Activated CD4-positive, alpha-beta T cell treated with anti-CD3 and anti-CD28 coated beads, Interleukin-2, amount 50 U/mL, for 1 hour (primary cell): Measurements from ENCODE around the gene SEMA3A.
"Not testable (repeated sequence)": the region's sequence is repeated elsewhere in the genome, so short reads cannot be mapped to it uniquely, and the experiment has no call there.

Experiments used
- DNase-seq: peaks from one replicate; pipeline ENCODE4 v3.0.0-alpha.2; 2020

The SEMA3A gene

DNA sequence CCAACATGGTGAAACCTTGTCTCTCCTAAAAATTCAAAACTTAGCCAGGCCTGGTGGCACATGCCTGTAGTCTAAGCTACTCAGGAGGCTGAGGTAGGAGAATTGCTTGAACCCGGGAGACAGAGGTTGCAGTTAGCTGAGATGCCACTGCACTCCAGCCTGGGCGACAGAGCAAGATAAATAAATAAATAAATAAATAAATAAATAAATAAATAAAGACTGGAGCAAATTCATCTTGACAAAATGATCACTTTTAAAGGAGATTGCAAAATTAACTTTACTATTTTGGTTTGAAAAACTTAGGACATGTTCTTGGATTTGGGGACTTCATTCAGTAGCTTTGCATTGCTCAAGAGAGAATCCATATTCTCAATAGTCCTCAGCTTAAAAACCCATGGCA is 137.0 kb downstream of the SEMA3A start:
- no peak for DNase-seq

DNA sequence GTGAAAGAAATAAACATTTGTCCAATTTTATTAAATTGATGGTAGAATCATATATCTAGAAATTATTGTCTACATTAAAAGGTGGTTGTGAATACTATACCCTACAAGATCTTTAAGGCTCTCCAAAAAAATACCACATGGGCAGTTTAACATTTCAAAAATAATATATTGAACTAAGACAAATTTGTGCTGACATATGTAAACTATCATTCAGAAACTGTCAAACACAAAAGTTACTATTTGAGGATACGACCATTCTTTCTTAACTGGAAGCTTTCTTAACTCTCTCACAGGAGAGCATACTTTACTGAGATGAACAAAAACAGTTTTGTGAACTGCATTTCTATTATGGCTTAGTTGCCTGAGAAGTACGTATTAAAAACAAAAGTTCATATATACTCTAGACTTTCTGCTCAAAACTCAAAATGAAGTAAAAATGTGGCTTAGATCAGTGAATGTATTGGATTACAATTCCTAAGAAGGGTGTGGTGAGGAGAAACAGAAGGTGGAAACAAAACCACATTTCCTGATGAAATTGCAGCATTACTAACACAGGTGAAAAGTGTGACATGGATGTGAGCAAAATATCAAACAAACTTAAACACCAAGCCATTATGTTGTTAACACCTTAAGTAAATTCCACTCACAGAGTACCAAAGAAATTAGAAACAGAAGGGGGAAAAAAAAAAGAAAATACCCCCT is 138.5 kb downstream of the SEMA3A start:
- DNase-seq: no peak

DNA sequence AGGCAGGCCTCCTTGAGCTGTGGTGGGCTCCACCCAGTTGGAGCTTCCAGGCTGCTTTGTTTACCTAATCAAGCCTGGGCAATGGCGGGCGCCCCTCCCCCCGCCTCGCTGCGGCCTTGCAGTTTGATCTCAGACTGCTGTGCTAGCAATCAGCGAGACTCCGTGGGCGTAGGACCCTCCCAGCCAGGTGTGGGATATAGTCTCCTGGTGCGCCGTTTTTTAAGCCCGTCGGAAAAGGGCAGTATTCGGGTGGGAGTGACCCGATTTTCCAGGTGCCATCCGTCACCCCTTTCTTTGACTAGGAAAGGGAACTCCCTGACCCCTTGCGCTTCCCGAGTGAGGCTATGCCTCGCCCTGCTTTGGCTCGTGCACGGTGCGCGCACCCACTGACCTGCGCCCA is 139.4 kb downstream of the SEMA3A start:
- not testable (repeated sequence) for DNase-seq

DNA sequence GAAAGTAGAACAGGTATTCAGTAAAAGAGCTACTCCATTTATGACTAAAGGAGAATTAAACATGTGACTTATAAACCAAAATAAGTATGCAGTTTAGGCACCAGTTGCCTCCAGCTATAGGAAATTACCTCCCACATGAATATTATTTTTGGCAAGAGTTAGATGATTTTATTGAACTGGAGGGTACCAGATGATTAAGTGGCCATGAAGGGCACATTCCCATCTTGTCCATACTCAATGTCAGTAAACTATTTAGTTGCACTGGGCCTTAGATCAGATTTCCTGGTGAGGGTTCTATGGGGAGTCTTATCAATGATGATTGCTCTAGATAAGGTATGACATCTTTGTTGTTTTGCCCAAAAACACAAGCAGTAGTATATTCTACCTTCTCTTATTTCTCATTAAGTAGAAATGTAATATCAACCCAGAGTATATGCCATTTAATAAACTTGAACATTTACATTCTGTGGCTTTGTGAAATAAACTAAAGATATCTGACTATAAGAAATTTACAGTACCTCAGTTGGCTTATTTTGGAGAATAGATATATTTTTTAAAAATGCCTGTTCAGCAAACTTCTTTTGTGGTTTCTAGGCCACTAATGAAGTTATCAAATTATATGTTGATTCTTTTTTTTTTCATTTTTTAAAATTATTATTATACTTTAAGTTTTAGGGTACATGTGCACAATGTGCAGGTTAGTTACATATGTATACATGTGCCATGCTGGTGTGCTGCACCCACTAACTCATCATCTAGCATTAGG is 145.3 kb downstream of the SEMA3A start:
- no peak for DNase-seq

DNA sequence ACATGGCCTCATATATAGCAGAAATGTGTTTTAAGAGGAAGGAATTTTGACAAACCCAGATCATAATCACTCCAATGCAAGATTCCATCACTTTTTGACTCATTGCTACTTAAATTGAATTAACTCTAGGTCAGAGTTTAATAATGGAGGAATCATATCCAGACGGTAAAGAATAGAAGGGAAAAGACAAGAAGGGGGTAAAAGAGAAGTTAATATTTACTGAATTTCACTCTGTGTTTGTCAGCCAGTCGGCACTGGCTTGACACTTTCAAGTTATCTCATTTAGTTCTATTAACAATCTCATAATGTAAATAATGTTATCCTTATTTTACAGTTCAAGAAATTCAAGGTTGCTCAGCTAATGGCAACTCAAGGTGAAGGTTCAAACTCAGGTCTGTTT is 147.5 kb downstream of the SEMA3A start:
- no peak for DNase-seq

DNA sequence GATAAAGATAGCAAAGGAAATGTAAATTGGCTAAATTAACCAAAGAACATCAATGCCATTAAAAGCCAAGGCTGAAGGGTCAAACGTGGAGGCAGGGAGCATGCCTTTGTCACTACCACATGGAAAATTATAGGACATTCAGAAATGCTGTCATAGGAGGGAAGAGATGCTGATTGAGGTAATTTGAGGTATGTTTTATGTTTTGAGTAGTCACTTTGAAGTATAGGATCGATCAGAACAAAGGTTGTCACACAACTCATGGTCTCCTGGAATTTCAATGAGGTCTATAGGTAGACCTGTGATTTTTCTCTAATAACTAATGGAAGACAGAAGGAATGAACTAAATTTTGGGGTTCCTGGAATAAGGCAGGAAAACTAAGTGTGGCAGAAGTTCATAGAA is 149.8 kb downstream of the SEMA3A start:
- no peak for DNase-seq

DNA sequence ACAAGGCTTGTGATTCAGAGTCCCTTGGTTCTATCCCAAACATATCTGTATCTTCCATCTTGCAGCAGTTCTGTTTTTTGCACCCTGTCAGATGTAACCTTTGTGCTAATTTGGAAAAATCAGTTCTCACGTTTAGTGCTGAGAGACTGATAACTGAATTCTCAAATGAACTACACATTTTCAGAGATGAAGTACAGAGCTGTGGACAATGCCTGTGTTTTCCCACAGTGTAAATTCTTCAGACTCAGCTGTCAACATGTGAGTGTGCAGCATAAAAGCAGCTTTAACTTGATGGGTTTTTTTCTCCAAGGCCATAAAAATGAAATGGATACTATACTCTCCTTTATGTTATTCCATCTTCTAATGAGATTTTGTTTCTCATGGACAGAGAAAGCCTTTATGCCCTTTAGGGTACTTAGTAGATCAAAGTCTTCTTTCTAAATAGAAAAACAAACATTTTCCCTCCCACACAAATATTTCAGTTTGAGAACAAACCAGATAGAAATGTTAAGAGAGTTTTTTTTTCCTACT is 150.9 kb downstream of the SEMA3A start:
- no peak for DNase-seq

DNA sequence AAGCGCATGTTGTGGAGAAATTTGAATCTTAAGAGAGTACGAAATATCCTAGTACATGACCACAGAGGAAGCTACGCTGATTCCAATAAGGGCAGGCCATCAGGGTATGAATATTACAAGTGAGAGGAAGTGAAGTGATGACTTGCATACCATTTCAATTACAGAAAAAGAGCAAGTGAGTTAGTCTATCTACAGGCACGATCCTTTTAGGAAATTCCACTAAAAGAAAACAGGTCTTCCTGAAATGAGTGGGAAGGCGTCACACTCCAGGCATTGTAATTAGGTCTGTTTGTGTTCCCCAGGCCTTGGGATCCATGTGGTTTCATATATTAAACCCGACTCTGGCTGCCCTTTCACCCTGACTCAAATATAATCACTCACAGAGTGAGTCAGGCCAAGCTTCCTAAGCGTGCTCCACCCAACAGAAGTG is 152.5 kb downstream of the SEMA3A start:
- no peak for DNase-seq

DNA sequence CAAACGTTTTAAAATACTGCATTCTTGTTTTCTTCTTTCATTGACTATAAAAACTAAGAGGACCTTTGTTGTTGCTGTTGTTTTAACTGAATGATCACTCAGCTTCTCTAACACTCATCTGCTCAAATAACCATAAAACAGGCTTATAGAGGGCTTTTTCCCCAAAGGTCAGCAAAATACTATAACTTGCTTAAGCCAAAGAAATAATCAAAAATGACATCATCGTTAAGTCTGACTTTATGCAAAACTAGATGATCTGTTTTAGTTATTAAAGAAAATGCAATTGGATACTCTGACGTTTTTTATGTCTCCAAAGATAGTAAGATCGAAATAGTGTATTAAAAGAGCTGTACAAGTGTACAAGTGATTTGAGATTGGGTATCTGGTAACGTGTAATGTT is 152.9 kb downstream of the SEMA3A start:
- DNase-seq: no peak

DNA sequence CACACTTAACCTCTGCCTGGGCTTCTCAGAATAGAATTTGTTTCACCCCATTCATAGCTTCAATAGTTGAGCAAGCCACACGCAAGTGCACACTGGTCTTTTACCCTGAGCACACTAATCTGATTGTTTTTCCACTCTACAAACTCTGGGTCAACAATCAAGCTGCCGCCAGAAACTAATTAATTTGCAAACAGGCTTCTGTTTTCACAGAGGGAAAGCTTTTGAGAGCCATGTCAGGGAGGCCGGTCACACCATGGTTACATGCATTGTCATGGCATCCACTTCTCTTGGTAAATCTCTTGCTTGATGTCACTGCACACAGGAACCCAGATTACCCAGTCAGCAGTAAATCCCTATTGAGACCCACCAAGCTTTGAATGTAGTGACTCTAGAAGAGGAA is 154.2 kb downstream of the SEMA3A start:
- DNase-seq: no peak

DNA sequence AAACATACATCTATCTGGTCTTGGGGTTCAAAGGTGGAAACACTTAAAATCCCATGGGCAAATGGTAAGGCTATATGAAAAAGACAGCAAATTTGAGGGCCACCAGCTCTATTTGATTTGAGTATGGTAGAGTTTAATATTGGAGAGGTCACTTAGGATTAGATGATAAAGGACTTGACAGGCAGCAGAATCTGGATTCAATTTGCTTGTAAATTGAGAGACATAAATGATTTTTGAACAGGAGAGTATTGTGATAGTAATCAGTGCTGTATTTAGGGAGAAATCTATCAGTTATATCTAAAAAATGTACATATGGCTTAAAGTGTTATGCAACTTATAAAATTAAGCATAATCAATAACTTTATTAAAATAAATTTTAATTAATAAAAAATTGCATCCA is 155.2 kb downstream of the SEMA3A start:
- no peak for DNase-seq

DNA sequence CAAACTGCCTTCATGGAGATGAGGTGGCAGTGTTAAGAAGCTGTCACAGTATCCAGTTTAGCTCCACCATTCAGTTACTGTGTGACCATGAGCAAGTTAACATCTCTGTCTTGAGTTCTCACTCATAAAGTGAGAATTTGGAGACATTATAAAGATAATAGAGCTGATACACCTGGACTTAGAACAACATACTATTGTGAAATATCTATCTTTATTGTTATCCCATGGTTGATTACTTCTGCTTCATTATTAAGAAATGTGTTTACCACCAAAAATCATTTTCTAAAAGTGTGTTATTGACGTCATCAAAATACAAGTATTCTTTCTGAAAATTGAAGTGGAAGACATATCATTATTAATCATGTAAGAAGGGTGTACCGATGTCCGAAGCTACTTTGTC is 166.9 kb downstream of the SEMA3A start:
- DNase-seq: no peak

DNA sequence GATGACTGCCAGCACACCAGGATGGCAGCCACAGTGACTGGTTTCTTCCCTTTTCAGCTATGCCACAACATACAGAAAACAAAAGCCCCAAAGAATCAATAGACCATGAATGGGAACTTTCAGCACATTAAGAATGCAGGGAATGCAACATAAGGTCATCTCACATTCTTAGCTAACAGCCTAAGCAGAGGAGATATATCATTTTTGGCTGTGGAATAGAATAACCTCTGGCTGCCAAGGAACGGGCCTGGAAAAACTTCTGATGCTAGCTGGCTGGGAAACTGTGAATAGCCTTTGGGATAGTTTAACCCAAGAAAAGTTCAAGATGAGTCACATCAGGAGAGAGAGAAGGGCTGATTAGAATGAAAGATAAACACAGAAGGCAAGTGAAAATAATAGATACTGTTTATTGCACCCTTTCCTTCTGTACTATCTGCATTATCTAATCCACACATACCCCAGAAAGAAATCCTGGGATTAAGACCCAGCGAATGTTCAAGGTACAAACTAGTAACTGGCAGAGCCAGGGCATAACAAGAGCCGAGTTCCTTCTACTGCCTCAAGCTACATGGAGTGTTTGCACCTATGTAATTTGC is 169.2 kb downstream of the SEMA3A start:
- no peak for DNase-seq

DNA sequence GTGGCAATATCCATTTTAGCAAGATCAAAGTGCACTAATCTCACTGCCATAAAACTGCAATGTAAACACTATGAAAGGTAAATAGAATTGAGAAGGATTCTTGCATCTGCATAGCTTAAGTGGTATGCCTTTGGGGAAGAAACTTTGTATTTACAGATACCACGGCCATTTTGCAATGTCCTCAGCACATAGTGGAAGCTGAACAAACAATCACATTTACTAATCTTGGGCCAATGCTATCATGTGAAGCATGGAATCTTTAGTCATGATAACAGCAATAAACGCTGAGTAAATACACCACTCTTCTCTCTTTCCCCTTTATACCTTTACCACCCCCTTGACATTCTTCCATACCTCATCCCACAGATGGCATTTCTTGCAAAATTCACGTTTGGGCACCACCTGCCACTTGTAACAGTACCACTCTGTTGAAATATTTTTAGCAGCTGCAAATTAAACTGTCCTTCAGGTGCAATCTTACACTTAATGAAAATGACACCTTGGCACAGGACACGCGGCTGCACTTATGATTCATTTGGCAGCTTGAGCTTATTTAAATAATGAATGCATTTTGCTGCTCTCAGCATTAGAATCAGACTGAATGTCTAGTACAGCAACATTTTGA is 171.8 kb downstream of the SEMA3A start:
- DNase-seq: no peak

DNA sequence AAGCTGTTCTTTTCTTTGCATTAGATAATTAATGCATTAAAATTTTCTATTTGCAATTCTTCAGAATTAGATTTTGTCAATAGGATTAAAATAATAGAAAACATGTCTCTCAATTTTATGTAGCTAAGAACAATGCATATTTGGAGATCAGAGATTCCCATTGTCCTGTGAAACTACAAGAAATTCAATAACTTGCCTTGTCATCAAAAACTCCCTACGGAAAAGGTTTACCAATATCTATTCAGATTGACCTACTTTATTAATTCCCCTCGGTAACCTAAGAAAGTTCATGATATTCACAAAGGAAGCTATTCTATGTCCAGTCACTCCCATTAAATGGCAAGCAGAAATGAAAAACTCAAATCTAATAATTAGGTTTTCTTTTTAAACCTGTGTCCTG is 172.6 kb downstream of the SEMA3A start:
- DNase-seq: no peak

DNA sequence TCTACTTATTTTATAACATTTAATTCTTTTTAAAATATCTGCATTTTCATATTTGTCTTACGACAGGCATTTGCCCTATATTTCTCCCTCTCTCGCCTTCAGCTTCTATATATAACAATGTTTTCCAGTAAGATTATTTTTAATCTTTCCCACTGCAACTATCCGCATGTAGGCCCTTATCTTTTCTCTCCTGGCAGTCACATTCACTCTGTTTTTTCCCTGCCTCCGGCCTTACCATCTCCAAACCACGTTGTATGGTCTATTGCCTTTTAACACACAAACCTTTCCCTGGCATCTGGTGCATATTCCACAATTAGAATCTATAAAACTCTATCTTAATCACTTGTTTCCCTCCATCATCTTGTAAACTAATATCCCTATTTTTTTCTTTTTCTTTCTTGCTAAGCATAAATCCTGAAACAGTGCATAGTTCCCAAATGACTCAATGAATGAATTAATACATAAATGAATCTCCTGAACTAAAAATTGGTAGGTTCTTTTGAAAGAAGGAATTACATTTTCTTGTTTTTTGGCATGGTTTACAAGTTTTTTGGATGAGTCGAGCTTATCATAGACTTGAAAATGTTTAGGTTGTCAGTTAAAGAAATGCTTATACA is 173.2 kb downstream of the SEMA3A start:
- no peak for DNase-seq

DNA sequence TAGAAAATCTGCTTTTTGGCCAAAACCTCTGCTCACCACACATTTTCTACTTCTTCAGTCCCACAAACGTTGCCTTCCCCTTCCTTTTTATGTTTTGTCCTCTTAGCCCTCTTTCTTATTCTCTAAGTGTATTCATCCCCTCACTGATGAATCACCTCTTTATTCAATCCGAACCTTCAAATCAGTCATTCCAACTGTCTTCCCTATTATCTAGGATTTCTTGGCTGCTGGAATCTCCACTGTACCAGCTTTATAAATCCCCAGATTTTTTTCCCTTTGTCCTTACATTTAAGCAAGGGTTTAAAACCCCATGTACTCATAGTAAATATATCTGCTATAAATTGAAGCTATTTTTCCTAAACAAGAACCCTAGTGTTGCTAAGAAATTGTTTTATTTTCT is 176.9 kb downstream of the SEMA3A start:
- no peak for DNase-seq

DNA sequence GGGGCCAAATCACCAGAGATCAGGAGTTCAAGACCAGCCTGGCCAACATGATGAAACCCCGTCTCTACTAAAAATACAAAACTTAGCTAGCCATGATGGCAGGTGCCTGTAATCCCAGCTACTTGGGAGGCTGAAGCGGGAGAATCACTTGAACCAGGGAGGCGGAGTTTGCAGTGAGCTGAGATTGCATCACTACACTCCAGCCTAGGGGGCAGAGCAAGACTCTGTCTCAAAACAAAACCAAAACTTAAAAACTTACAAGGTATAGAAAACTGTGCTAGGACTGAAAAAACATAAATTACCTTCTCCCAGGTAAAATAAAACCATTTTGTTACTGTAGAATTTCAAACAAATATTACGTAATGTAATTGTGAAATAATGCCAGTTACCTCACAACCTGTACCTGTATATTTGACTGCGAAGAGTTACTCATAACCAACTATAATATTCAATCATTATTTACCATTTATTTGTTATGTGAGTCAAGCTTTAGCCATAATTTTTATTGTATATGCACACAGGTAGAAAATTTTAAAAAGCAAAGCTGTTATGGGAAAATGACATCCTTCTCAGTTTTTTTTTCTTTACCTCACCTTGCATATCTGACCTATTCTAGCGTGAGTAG is 180.9 kb downstream of the SEMA3A start:
- no peak for DNase-seq

DNA sequence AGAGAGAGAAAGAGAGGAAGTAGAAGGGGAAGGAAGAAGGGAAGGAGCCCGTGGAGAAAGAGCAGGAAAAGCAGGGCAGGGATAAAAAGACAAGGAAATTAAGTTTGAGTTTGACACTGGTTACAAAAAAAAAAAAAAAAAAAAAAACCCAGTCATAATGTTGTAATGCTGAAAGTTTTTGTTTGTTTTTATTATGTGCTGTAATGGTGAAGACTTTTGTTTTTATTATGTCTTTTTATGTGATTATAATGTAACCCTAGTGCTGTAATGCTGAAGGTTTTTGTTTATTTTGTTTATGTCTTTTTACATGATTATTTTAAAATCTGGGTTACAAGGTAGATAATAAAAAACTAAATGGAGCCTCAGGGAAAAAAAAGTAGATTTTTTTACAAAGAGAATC is 184.8 kb downstream of the SEMA3A start:
- no peak for DNase-seq

DNA sequence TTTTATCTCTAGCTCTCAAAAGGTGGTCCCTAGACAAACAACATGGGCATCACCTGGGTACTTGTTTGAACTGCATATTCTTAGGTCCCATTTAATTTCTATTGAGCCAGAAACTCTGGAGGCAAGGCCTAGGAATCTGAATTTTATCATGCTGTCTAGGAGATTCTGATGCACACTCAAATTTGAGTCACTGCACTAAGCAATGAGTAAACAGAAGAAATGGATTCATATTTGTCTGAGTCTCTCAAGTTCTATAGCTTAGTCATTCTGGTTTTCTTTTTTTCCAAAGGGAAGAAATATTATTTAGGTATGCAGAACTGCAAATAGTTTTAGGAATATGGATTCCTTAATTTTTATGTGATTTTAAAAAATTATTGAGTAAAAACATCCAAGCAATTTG is 185.5 kb downstream of the SEMA3A start:
- DNase-seq: no peak

DNA sequence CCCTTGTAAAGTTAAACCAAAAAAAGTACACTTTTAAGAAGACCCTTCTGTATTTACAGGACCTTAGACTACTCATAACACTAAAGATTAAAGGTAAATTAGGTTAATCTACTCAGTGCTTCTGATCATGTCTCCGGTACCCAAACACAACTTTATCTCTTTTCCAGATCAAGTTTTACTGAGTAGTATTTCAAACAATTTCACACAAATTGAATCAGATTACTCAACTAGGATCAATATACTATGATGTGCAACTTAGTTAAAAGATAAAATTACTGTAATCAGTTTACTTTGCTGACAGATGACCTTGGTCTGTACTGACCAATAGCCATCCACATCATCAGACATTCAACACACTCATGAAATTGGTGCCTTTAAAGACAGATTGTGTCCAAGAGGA is 191.4 kb downstream of the SEMA3A start:
- no peak for DNase-seq

DNA sequence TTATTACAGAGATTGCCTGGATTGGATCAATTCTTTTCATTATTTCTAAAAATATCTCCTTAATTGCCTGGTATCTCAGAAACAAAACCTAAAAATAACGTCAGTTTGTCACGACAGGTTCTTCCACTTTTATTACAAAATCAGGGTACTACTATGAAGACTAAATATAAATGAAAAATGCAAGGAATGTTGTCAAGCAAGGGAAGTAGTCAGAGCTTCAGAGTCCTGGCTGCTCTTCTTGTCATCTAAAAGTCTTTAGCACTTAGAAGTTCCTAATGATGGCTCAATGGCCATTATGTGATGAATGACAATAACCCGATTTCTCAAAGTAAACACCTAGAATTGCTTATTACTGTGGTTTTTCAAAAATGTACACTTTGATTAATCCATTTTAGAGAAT is 192.2 kb downstream of the SEMA3A start:
- DNase-seq: no peak

DNA sequence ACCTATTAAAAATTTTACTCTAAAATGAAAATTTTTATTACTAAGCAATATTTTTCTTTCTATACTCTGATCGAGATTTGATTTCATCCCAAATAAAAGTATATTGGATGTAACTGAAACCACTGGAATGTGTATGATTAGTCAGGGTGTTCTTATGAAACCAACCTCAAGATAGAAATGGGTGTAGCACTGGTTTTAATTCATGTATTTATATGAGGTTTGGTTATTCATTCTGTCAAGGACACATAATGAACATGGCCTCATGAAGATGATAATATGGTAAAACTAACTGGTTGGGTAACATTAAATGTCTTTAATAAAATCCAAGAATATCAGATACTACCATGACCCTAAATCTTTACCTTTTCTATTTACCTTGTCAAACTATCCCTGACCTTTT is 197.7 kb downstream of the SEMA3A start:
- no peak for DNase-seq
